GM21367 (cell line): Measurements from ENCODE around the gene CCDC136.

Source experiments
- ATAC-seq: cut with Tn5 transposase; IDR thresholded peaks from one replicate; pipeline ENCODE4 v1.9.1; 2021; ENCODE audit not compliant: unreplicated experiment

The CCDC136 gene

GRCh38 chr7:128830231-128831177 is 38.7 kb downstream of the CCDC136 start, which contains the start of gene FLNC:
Gene FLNC, plus strand, starts transcription at chr7:128830406. Its CDS starts 232 bp downstream, at chr7:128830638.
- no peak for ATAC-seq

DNA sequence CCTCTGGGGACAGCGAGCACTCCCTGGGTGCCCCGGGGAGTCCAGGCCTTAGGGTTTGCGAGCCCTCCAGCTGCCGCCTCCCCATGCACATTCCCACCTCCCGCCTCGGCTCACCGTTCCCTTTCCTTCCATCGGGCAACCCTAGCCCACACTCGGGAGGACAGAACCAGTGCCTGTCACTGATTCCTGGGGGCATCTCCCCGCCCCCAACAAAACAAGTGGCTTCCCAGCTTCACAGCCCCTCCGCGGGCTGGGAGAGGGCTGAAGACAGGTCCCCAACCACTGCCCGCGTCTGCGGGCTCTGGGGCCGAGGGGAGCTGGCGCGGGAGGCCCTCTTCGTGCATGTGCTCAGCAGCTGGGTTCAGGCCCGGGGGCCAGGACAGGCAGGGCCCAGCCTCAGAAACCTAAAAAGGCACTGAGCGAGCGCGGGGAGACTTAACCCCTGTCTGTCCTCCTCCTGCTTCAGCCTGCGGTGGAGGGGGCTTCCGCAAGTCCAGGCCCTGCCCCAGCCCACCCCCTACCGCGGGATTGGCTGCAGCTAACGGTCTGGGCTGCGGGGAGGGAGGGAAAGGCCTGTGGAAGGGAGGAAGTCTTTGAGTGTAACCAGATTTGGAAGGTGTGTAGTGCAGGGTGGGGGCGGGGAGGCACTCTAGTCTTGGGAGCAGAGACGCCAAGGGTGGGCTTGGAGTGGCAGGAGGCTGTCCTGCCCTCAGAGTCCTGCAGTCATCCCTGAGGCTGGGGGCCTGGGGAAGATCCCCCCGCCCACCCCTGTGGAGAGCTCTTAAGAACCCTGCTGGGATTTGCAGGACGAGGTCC is 39.6 kb downstream of the CCDC136 start:
- no peak for ATAC-seq

DNA sequence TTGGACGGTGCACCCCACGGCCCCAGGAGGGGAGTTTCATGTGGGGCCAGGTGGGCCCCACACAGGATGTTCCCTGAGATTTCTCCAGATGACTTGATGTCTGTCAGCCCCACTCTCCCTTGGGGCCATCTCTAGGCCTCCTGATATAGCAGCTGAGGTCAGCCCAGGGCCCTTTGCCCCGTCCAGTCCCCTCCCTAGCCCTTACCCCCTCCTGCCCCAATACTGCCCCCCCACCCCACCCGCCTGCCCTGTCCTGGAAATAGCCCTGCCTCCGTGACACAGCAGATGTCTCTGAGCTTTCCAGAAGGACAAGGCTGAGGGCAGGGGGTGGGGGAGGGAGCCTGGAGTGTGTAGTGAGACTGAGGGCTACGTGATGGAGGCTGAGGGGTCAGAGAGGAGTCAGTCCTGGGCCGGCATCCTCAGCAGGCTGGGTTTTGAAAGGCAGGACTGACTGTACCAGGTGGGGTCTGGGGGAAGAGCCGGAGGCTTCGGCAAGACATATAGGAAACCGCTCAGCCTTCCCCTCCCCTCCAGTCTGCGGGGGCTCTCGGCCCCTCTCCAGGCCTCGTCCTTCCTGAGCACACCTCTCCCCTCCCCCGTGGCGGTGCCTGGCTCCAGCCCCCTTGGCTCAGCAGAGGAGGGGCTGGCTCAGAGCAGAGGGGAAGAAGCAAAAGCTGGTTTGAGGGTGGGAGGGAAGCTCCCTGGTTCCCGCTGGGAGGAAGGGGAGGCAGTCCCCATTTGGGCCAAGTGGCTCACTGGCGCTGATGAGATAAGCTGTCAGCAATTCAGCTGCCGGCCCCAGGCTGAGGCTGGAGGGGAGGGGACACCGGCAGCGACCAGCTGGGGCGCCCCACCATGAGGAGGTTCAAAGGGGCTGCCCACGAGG is 40.5 kb downstream of the CCDC136 start:
- no peak for ATAC-seq

- no peak for ATAC-seq
These were observed 41.0 kb downstream of the CCDC136 start for GRCh38 chr7:128832880-128833147.

DNA sequence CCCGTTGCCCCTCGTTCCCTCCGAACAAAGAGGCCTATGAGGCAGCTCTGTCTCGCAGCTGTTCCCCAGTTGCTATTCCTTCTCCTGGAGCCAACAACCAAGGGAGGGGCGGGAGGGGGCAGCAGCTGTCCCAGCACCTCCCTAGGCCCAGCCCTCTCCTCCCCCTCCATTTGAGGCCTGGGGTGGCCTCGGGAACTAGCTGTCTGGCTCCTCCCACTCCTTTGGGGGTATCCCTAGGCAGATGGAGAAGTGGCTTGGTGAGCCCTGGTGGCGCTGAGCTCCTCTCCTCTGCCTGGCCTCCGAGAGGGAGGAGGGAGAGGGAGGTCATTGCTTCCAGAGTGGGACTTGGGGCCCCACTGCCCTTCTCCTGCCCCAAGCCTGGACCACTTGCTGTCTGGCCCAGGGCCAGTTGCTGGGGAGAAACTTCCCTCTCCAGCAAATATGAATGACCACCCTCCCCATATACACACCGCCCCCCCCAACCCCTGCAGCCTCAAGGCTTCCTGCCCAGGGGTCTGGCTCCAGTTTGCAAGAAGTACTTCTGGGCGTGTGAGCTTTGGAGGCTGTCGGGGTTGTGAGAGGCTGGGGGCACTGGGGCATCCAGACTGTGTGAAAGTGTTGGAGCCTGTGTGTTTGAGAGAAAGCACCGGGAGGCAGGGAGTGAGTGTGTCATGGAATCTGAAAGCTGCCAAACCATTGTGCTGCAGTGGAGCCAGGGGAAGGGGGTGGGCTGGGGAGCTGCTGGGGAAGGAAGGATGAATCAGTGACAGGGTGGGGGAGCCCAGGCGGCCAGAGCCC is 41.6 kb downstream of the CCDC136 start:
- no peak for ATAC-seq

DNA sequence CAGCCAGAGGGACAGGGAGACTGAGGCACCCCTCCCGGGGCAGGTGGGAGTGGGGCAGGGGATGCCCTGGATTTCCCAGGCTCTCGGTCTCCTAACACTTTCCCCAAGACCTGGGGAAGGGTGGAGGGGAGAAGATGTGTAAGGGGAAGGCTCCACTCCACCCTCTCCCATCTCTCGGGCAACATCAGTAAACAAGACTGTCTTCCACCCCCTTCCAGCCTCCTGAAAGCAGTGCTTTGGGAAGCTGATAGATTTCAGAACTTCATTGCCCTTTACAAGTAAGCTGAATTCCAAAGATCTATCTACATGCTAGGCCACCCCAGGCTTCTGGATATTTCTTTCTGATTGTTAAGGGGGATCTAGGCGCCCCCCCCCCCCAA is 42.2 kb downstream of the CCDC136 start:
- ATAC-seq: no peak

- ATAC-seq: no peak
These were observed 43.5 kb downstream of the CCDC136 start for GRCh38 chr7:128835231-128835751.

DNA sequence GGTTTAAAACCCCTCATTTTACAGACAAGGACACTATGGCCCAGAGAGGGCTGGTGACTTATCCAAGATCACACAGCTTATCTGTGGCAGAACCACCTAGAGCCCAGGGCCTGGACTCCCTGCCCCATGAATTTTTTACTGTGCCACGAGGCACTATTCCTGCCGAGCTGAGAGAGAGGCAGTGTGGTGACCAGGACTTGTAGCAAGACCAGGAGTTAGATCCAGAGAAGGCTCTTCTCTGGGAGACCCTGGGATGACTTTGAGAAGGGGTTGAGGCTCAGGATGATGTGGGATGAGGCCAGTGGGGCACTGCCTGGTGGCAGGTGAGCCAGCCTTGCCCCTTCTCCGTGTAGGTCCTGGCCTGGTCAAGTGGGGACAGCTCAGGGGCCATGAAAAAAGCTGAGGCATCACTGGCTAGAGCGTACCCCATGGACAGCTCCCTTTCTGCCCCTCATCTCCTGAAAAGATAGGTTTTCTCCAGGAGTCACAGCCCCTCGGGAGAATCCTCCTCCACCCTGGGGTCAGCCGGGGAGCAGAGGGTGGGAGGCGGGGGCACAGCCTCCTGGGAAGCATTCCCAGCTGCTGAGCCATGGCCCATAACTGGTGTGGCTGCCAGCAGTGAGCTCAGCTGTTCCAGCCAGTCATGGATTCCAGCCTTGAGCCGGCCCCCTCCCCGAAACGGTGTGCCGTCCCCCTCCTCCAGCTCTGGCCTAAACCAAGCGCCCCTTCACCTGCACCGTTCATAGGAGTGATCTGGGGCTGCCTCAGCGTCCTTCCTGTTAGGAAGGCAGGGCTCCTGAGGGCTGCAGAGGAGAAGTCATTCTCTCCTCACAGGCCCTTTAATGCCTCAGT is 44.2 kb downstream of the CCDC136 start:
- no peak for ATAC-seq

DNA sequence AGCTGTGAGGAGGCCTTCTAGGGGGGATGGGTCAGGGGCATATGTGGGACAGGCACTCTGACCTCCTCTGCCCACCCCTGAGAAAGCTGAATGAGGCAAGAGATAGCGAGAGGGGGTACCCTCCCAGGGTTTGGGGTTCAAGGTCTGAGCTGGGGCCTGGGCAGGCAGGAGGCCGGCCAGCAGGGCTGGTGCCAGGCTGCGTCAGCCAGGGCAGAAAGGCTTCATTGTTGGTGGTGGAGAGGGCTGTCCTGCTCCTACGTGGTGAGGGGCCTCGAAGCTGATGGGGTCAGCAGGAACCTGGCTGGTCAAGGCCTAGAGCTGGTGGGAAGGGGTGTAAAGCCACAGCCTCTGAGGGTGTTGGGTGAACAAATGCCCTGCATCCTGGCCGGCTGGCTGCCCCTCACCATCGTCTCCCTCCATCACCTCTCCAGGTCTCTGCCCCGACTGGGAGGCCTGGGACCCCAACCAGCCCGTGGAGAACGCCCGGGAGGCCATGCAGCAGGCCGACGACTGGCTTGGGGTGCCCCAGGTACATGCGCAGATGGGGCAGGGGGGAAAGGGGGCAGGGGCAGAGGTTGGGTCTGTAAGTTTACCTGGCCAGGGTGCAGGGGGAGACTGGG is 45.1 kb downstream of the CCDC136 start:
- ATAC-seq: no peak

DNA sequence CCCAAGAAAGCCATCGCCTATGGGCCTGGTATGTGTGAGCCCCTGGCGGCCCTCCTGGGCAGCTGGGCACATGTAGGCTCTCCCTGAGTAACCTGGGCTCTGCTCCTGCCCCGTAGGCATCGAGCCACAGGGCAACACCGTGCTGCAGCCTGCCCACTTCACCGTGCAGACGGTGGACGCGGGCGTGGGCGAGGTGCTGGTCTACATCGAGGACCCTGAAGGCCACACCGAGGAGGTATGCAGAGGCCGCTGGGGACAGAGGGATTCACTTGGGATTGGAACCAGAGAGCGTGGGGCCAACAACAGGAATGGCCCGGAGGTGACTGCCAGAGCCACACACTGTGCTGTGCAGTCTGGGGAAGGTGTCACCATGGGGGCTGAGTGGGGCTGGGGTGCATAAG is 45.8 kb downstream of the CCDC136 start:
- ATAC-seq: no peak

DNA sequence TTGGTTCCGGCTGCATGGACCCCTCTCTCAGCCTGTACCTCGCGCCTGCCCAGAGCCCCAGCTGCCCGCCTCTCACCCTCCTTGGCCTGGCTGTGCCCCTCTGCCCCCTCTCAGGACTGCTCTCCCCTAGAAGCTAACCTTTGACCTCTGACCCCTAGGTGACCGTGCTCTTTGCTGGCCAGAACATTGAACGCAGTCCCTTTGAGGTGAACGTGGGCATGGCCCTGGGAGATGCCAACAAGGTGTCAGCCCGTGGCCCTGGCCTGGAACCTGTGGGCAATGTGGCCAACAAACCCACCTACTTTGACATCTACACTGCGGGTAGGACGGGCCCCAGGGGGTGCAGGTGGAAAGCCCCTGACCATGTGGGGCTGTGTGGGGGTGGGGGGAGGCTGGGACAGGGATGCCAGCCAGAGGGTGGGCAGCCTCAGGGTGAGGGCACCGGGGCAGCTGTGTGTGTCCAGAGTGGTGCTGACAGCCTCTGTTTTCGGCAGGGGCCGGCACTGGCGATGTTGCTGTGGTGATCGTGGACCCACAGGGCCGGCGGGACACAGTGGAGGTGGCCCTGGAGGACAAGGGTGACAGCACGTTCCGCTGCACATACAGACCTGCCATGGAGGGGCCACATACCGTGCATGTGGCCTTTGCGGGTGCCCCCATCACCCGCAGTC is 46.5 kb downstream of the CCDC136 start:
- no peak for ATAC-seq

- no peak for ATAC-seq
These were observed 47.4 kb downstream of the CCDC136 start for GRCh38 chr7:128838981-128839731.

DNA sequence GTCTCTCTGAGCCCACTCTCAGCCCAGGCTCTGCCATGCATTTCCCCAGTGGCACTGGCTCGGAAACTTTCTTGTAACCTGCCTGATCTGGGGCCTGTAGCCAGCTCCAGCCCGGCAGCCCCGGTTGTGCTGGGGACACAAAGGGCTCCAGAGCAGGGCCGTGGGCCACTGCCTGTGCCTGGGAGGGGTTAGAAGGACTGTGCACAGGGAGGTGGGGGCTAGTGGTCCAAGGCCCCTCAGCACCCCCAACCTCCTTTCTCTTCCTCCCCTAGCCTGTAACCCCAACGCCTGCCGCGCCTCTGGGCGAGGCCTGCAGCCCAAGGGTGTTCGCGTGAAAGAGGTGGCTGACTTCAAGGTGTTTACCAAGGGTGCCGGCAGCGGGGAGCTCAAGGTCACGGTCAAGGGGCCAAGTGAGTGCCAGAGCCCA is 48.0 kb downstream of the CCDC136 start:
- ATAC-seq: no peak

- ATAC-seq: no peak
These were observed 48.8 kb downstream of the CCDC136 start for GRCh38 chr7:128840326-128841170.

DNA sequence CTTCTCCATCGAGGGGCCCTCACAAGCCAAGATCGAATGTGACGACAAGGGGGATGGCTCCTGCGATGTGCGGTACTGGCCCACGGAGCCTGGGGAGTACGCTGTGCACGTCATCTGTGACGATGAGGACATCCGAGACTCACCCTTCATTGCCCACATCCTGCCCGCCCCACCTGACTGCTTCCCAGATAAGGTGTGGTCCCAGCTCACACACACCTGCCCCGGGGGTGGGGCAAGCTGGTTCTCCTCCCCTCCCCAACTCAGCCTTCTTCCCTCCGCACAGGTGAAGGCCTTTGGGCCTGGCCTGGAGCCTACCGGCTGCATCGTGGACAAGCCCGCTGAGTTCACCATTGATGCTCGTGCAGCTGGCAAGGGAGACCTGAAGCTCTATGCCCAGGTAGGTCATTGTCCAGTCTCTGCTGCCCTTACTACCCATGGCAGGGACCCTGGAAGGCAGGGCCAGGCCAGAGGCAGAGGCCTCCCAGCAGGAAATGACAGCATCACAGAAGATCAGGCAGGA is 49.5 kb downstream of the CCDC136 start:
- ATAC-seq: no peak

DNA sequence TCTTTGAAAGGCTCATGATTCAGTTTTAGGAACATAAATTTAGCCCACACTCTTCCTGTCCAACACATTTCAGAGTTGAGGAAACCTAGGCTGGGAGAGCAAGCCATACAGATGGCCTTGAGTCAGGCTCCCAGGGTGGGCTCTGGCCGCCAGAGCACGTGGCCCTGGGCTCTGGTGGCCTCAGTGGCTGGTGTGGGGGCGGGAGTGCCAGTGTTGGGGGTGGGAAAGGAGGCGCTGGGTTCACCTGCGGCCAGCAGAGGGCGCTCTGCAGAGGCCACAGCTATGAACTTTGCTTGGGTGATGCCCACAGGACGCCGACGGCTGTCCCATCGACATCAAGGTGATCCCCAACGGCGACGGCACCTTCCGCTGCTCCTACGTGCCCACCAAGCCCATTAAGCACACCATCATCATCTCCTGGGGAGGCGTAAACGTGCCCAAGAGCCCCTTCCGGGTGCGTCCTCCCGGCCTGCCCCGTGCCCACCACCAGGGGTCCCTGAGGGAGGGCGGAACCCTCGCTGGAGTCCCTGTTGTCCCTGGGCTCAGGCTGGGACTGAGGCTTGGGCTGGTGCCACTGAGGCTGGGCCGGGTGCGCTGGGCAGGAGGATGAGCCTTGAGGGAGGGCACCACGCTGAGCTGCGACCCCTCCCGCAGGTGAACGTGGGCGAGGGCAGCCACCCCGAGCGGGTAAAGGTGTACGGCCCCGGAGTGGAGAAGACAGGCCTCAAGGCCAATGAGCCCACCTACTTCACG is 50.3 kb downstream of the CCDC136 start:
- no peak for ATAC-seq
